Tibial artery (tissue), 4 donors: ENCODE results near the gene UTP11.

Experiments
- DNase-seq, 2 donors: peaks; one replicate each; pipeline ENCODE4 v3.0.0-alpha.2; 2019
- H3K27ac ChIP-seq, 2 donors: fragments of 200-600 bp; sonication (generic) in 1 of 2; 1 replicate in 1 of 2; 2 replicates in 1 of 2; pipeline ENCODE4 v1.5.1; 2018 to 2019; ENCODE audit warnings: mild to moderate bottlenecking in 1 of 2
- H3K27me3 ChIP-seq, 2 donors: fragments of 200-600 bp; sonication (generic) in 1 of 2; one replicate each; pipeline versions ENCODE4 v1.5.1 to v1.6.0; 2016 to 2019
- H3K36me3 ChIP-seq, 3 donors: fragments of 200-600 bp; sonication (generic) in 2 of 3; one replicate each; pipeline ENCODE4 v1.5.1; 2016 to 2019; ENCODE audit warnings: mild to moderate bottlenecking in 2 of 3
- H3K4me1 ChIP-seq, 4 donors: fragments of 200-600 bp; sonication (generic) in 2 of 4; 1 replicate in 3 of 4; 2 replicates in 1 of 4; pipeline ENCODE4 v1.5.1; 2016 to 2019
- H3K4me3 ChIP-seq, 2 donors: fragments of 200-600 bp; sonication (generic) in 1 of 2; 1 replicate in 1 of 2; 2 replicates in 1 of 2; pipeline ENCODE4 v1.5.1; 2018 to 2019; ENCODE audit warnings: mild to moderate bottlenecking in 2 of 2
- H3K9me3 ChIP-seq, 3 donors: fragments of 200-600 bp; sonication (generic) in 1 of 3; one replicate each; pipeline ENCODE4 v1.5.1; 2016 to 2019
- intact Hi-C: fragments of 100-400 bp; cut with DNase I; formaldehyde crosslinking; loops from one replicate; pipeline ENCODE4 v1.15.0; 2023; ENCODE audit warnings: low total_unique reads
- TF ChIP-seq, protein P1 (sequence below), 2 experiments: fragments of 200-600 bp in 1 of 2; fragments of 450-650 bp in 1 of 2; IDR thresholded peaks; one replicate each; pipeline ENCODE4 v1.5.1; 2017 to 2019; ENCODE audit warnings: antibody characterized with exemption in 2 of 2, mild to moderate bottlenecking in 1 of 2, moderate library complexity in 1 of 2

Gene UTP11

DNA sequence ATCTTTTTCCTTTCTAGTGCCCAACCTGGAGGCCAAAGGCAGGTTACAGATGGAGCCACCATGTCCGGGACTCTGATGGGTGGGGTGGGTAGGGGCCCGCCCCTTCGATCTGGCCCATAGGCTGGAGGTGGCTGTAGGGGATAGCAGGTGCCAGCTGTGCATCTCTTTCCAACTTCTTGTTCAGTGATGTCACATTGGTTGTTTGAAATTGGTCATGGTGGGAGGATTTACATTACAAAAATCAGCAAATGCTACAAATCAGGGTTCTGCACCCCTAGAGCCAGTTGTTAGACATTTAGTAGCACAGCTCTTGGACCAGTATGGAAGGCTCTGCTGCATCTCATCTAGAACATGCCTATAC is 56.4 kb downstream of the UTP11 start:
- Histone ChIP-seq H3K36me3 (no peaks in the 10 kb centered on the region), H3K27ac (no peak overlapping the region), H3K4me3 (no peak overlapping the region), H3K9me3 (no peaks in the 10 kb centered on the region), H3K27me3 (peaks cover 0 to 62% of the 10 kb centered on the region in 2 donors), H3K4me1 (no peaks in the 10 kb centered on the region)
- intact Hi-C loops: no loop called here
- no peak for DNase-seq
- TF ChIP-seq, protein P1, sequence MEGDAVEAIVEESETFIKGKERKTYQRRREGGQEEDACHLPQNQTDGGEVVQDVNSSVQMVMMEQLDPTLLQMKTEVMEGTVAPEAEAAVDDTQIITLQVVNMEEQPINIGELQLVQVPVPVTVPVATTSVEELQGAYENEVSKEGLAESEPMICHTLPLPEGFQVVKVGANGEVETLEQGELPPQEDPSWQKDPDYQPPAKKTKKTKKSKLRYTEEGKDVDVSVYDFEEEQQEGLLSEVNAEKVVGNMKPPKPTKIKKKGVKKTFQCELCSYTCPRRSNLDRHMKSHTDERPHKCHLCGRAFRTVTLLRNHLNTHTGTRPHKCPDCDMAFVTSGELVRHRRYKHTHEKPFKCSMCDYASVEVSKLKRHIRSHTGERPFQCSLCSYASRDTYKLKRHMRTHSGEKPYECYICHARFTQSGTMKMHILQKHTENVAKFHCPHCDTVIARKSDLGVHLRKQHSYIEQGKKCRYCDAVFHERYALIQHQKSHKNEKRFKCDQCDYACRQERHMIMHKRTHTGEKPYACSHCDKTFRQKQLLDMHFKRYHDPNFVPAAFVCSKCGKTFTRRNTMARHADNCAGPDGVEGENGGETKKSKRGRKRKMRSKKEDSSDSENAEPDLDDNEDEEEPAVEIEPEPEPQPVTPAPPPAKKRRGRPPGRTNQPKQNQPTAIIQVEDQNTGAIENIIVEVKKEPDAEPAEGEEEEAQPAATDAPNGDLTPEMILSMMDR (IDR thresholded peaks at IDR 0.05): no peak

DNA sequence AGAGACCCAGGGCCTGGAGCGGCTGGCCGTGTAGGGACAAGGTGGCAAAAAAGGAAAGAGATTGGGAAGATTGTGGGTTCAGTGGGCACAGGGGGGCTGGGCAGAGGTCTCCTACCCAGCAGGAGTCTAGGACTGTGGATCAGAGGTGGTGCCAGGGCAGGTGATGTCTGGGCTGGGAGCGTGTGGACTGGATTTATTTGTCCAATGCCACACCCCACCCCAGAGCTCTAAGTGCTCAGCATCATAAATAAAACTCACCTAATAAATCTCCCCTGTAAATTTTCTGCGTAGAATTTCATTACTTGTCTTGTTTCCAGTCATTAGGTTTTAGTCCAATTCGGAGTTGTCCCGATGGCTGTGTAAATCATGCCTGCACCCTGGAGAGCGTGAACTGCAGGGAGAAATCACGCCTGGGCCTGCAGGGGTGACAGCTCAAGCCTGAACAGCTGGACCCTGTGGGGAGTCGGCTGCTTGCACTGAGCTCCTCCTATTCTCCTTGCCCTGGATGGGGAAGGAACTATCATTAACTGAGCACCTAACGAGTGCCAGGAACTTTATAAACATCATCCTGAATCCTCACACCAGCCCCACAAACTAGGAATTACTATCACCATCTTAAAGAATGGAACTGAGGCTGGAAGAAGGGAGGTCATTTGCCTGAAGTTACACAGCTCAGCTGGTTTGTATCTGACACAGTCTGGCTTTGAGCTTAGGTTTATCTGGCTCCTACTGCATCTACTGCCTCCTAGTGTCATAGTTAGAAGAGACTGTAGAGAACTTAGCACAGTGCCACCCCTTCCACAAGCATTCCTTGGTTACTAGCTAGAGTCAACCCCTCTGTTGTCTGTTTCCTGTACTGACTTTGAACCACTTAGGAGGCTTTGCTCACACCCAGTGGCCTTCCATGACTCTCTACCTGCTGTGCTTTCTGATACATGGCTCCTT is 59.0 kb downstream of the UTP11 start:
- no peaks in the 10 kb centered on the region for H3K36me3 ChIP-seq
- TF ChIP-seq, protein P1 (IDR thresholded peaks at IDR 0.05): no peak
- H3K9me3 ChIP-seq: no peaks in the 10 kb centered on the region
- no peak overlapping the region for H3K27ac ChIP-seq
- no peak overlapping the region for H3K4me3 ChIP-seq
- no peak for DNase-seq
- intact Hi-C loops: no loop called here
- peaks cover 0 to 70% of the 10 kb centered on the region in 2 donors for H3K27me3 ChIP-seq
- H3K4me1 ChIP-seq: no peaks in the 10 kb centered on the region

DNA sequence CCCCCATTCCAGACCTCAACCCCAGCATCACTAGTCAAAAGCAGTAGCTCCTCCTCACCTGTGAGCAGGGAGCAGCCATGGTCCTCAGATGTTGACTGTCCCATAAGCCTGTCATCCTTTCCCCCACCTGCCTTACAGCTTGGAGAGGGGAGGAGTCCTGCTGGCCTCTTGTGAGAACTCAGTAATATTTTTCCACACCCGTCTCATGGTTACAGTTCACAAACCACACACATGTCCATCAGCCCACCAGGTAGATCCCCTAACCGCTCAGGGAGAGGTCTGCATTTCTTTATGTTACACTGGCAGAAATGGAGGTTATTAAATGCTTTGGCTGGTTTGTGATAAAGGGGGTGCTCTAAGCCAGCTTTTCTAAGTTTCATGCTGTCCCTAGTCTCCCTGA is 60.3 kb downstream of the UTP11 start:
- intact Hi-C loops: no loop called here
- no peak for DNase-seq
- Histone ChIP-seq H3K4me3 (no peak overlapping the region), H3K9me3 (no peaks in the 10 kb centered on the region), H3K27me3 (peaks cover 0 to 66% of the 10 kb centered on the region in 2 donors), H3K36me3 (no peaks in the 10 kb centered on the region), H3K27ac (no peak overlapping the region), H3K4me1 (no peaks in the 10 kb centered on the region)
- TF ChIP-seq, protein P1 (IDR thresholded peaks at IDR 0.05): no peak

DNA sequence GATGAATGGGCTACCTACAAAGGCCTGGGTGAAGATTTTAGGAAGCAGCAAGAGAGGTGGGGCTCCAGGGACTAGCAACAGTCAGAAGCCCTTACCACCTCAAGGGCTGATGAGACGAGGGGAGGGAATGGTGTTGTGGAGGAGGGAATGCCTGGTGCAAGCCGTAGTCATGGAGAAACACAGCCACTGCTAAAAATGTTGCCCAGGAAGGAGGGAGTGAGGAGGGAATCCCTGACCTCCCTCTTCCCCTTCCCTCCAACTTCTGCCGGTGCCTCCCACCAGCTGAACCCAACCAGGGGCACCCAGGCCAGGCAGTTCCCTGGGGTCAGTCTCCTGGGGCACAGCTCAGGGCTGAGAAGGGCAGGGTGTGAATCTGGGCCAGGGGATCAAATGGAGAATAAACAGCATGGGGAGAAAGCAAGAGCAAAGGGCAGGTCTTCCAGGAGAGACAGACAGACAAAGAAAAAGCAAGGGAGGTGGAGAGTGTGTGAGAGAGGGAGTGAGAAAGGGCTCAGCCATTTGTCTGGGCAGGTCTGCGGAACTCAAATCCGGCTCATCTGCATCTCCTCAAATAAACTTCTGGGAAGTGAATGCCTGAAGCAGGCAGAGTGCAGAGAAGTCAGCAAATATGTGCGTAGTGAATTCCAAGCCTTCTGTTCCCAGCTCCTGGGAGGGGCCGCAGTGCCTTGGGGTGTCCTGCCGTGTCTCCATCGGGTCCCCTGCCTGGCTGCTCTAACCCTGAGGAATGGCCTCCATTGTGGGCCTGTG is 61.2 kb downstream of the UTP11 start:
- TF ChIP-seq, protein P1 (IDR thresholded peaks at IDR 0.05): no peak
- Histone ChIP-seq H3K27me3 (peaks cover 0 to 59% of the 10 kb centered on the region in 2 donors), H3K9me3 (no peaks in the 10 kb centered on the region), H3K4me1 (no peaks in the 10 kb centered on the region), H3K36me3 (no peaks in the 10 kb centered on the region), H3K27ac (no peak overlapping the region), H3K4me3 (no peak overlapping the region)
- no peak for DNase-seq
- intact Hi-C loops: no loop called here

DNA sequence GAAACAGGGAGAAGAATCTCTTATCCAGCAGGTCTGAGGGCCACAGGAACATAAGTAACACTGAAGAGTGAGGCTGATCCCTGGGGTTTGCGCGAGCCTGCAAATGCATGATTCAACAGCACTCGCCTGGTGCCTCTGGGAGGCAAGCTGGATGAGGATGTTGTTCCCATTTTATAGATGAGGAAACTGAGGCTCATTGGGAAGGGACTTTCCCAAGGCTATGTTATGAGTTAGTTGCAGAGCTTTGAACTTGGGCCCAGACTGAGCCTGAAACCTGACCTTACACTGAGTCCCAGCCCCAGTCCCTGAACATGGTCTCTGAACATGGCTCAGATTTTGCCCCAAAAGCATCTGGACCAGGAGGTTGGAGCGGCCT is 61.8 kb downstream of the UTP11 start:
- no peaks in the 10 kb centered on the region for H3K9me3 ChIP-seq
- TF ChIP-seq, protein P1 (IDR thresholded peaks at IDR 0.05): no peak
- peaks cover 0 to 54% of the 10 kb centered on the region in 2 donors for H3K27me3 ChIP-seq
- no peak overlapping the region for H3K4me3 ChIP-seq
- no peaks in the 10 kb centered on the region for H3K4me1 ChIP-seq
- H3K27ac ChIP-seq: no peak overlapping the region
- DNase-seq: no peak
- intact Hi-C loops: no loop called here
- no peaks in the 10 kb centered on the region for H3K36me3 ChIP-seq
